ENCODE data around the gene SNAP91. TPM values are rescaled to one million over a fixed set of nuclear protein-coding genes. Genes with fewer than 3 reads are reported as not detected.
"Not testable (repeated sequence)": the region's sequence is repeated elsewhere in the genome, so short reads cannot be mapped to it uniquely, and the experiment has no call there.

The SNAP91 gene
- total RNA-seq, 1 donor from 2014 or later = not detected

- intact Hi-C loops (cut with DNase I) = no loop called here
- TF ChIP-seq CTCF (IDR thresholded peaks at IDR 0.05) = peak; percentile 41
- no peaks in the 10 kb centered on the region for H3K9me3 ChIP-seq
- H3K27me3 ChIP-seq = no peaks in the 10 kb centered on the region
- no peaks in the 10 kb centered on the region for H3K36me3 ChIP-seq
- DNase-seq = no peak
- H3K4me1 ChIP-seq = no peaks in the 10 kb centered on the region
- peak; percentile 71 for ATAC-seq
- H3K4me3 ChIP-seq = no peak overlapping the region
- no peak overlapping the region for H3K27ac ChIP-seq
These were observed 116.0 kb downstream of the SNAP91 start for GRCh38 chr6:83592770-83593394.

DNA sequence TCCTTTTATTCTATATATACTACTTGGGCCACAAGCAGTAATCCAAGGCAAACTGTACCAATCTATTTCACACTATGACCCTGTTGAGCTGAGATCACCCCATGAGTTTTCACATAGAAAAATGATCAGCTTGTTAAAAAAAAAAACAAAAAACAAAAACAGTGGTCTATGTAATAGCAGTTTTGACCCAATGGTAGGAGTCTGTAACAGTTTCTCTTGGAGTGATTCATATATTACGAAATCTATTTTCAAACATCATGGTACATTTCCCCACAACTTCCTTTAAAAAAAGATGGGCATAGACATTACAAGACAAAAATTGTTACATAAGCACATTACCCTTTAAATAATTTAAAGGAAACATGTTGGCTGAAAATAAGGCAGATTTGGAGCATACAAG is 118.5 kb downstream of the SNAP91 start:
- ATAC-seq (no peak), DNase-seq (no peak)
- H3K4me3 ChIP-seq = no peak overlapping the region
- no peak overlapping the region for H3K27ac ChIP-seq
- no peak for TF ChIP-seq CTCF (IDR thresholded peaks at IDR 0.05)
- H3K4me1 ChIP-seq = no peaks in the 10 kb centered on the region
- no peaks in the 10 kb centered on the region for H3K27me3 ChIP-seq
- intact Hi-C loops (cut with DNase I) = no loop called here
- H3K9me3 ChIP-seq = no peaks in the 10 kb centered on the region
- no peaks in the 10 kb centered on the region for H3K36me3 ChIP-seq

GRCh38 chr6:83589076-83589475 is 119.8 kb downstream of the SNAP91 start:
- no peak for ATAC-seq
- intact Hi-C loops (cut with DNase I) = no loop called here
- no peak for DNase-seq
- no peak overlapping the region for H3K27ac ChIP-seq
- no peaks in the 10 kb centered on the region for H3K27me3 ChIP-seq
- no peaks in the 10 kb centered on the region for H3K9me3 ChIP-seq
- no peaks in the 10 kb centered on the region for H3K4me1 ChIP-seq
- no peak overlapping the region for H3K4me3 ChIP-seq
- no peaks in the 10 kb centered on the region for H3K36me3 ChIP-seq
- TF ChIP-seq CTCF (IDR thresholded peaks at IDR 0.05) = no peak

GRCh38 chr6:83578057-83578456 is 130.8 kb downstream of the SNAP91 start:
- no peaks in the 10 kb centered on the region for H3K4me1 ChIP-seq
- intact Hi-C loops (cut with DNase I) = no loop called here
- H3K36me3 ChIP-seq = no peaks in the 10 kb centered on the region
- TF ChIP-seq CTCF (IDR thresholded peaks at IDR 0.05) = no peak
- no peak overlapping the region for H3K27ac ChIP-seq
- H3K9me3 ChIP-seq = no peaks in the 10 kb centered on the region
- ATAC-seq (no peak), DNase-seq (no peak)
- no peaks in the 10 kb centered on the region for H3K27me3 ChIP-seq
- H3K4me3 ChIP-seq = no peak overlapping the region

- H3K9me3 ChIP-seq = no peaks in the 10 kb centered on the region
- no peak overlapping the region for H3K27ac ChIP-seq
- ATAC-seq (no peak), DNase-seq (no peak)
- no peak for TF ChIP-seq CTCF (IDR thresholded peaks at IDR 0.05)
- H3K27me3 ChIP-seq = no peaks in the 10 kb centered on the region
- H3K4me3 ChIP-seq = no peak overlapping the region
- intact Hi-C loops (cut with DNase I) = no loop called here
- H3K4me1 ChIP-seq = no peaks in the 10 kb centered on the region
- H3K36me3 ChIP-seq = no peaks in the 10 kb centered on the region
These were observed 134.1 kb downstream of the SNAP91 start for GRCh38 chr6:83574783-83575182.

- intact Hi-C loops (cut with DNase I); ATAC-seq: not testable (repeated sequence)
These were observed 137.2 kb downstream of the SNAP91 start for GRCh38 chr6:83571663-83572185.

More at GRCh38 chr6:83571663-83572185, 137.2 kb downstream of the SNAP91 start:
- not testable (repeated sequence) for H3K27me3 ChIP-seq, H3K4me3 ChIP-seq, H3K4me1 ChIP-seq, H3K9me3 ChIP-seq, H3K36me3 ChIP-seq, DNase-seq, H3K27ac ChIP-seq
